Measurements from ENCODE around the gene PCGF1. TPM values are rescaled to one million over a fixed set of nuclear protein-coding genes. Genes with fewer than 3 reads are reported as not detected.

PCGF1 gene
- total and polyA plus RNA-seq, 9 of the 15 experiments (the other 6 are each of a cell fraction or from before 2014, with no cell fraction given): 20.3 to 45.7 (median 29.3) TPM

DNA sequence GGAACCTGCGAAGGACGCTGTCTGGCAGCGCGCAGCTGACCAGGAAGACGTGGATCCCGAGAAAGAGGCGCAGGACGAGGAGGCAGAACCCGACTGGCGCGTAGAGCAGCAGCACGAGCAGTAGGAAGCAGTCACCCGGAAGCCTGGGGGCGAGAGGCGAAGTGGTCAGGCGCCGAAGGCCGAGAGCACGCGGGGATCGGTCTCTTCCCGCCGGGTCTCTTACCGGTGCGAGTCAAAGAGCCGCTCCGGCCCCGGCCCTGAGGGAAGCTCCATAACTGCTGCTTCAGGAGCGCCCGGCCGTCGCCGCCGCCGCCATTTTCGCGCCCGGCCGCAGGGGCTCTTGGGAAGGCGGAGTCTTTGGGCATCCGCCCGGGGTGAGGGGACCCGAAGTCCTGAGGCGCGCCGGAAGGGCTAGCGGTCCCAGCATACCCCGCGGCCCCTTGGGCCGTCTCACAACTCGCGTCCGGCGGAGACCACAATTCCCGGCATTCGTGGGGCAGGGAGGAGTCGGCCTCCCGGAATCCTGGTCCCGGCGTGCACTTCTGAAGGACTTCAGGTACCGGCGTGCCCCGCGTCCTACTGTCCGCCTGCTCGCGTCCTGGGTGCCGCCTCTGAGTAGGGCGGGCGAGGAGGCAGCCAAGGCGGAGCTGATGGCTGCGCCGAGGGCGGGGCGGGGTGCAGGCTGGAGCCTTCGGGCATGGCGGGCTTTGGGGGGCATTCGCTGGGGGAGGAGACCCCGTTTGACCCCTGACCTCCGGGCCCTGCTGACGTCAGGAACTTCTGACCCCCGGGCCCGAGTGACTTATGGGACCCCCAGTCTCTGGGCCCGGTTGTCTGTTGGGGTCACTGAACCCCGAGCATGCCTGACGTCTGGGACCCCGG is 22.1 kb upstream of the PCGF1 start, which contains the start of the genes AUP1 and HTRA2:
TSS of gene AUP1 (minus strand) at position 350 of the 882 bp plus-strand sequence. CDS start at position 273, 77 bp downstream.
TSS of gene HTRA2 (plus strand) at position 577 of the 882 bp plus-strand sequence. CDS start at position 651, 74 bp downstream.
- POLR2A ChIA-PET: interaction anchor here (0.6 to 3.9 kb wide), 20 partner anchors 9 to 379 kb away, joined by 3 to 25 read pairs (median 4); partner anchors contain the start of genes CCDC142, MRPL53 and TTC31
- Histone ChIP-seq H3K9me1 (ENCODE audit: control insufficient read depth, insufficient read depth, low read length) (peaks cover 3% of the 10 kb centered on the region), H3K4me1 (replicated peaks in 1 of 2; ENCODE audit: control insufficient read depth in 2 of 2, insufficient read depth in 2 of 2, low read length in 2 of 2) (peaks cover 28 to 35% of the 10 kb centered on the region in 2 experiments), H3K27me3 (ENCODE audit: control insufficient read depth in 2 of 2, insufficient read depth in 2 of 2, low read length in 2 of 2) (no peaks in the 10 kb centered on the region), H3K9ac (ENCODE audit: insufficient read depth in 1 of 2, low read depth in 2 of 2, low read length in 2 of 2) (peak within 1 kb of the TSS; percentile 95 to 97), H3K27ac (ENCODE audit: extremely low read depth, low read depth, low read length) (peak within 1 kb of the TSS; percentile 94), H4K20me1 (replicated peaks; ENCODE audit: control insufficient read depth, insufficient read depth, low read length) (peaks cover 5% of the 10 kb centered on the region; the same call in 1 of the 2 replicates), H3K9me3 (replicated peaks; ENCODE audit: control insufficient read depth, insufficient read depth, low read depth, low read length) (no peaks in the 10 kb centered on the region), H3K79me2 (ENCODE audit: control insufficient read depth, insufficient read depth, low read length) (peaks cover 52% of the 10 kb centered on the region), H3K4me2 (ENCODE audit: insufficient read depth, low read length) (peak within 1 kb of the TSS; percentile 97), H3K36me3 (ENCODE audit: control insufficient read depth, insufficient read depth, low read length) (peaks cover 65% of the 10 kb centered on the region), H2AFZ (ENCODE audit: low read depth, low read length) (peak within 1 kb of the TSS; percentile 89), H3K4me3 (peak within 1 kb of the TSS; percentile 96)
- FAIRE-seq: peak; percentile 96
- intact Hi-C loops (cut with micrococcal nuclease) (loop anchor here (1.0 to 5.0 kb wide), 6 partner anchors 22 to 277 kb away; partner anchors contain the start of genes CCDC142, DOK1, PCGF1 and TTC31), in situ Hi-C loops (cut with MboI) (no loop called here)
- CTCF ChIA-PET (ENCODE audit: low intra/inter-chr PET ratio): interaction anchor here (0.7 to 1.5 kb wide), 2 partner anchors 58 to 183 kb away, joined by 3 to 4 read pairs; no protein-coding TSS in a partner anchor
- BruUV-seq (replicated peaks): no TSS peak
- peak; percentile 89 to 99 (median 95) for DNase-seq (ENCODE audit: extremely low read depth in 1 of 4, low spot score in 3 of 4)
- peak; percentile 94 for ATAC-seq
- 1% methylated on average over 60 of the region's 87 CpGs for WGBS (ENCODE audit: insufficient coverage, low coverage, missing lambda C conversion rate)
- TF ChIP-seq, protein P1, sequence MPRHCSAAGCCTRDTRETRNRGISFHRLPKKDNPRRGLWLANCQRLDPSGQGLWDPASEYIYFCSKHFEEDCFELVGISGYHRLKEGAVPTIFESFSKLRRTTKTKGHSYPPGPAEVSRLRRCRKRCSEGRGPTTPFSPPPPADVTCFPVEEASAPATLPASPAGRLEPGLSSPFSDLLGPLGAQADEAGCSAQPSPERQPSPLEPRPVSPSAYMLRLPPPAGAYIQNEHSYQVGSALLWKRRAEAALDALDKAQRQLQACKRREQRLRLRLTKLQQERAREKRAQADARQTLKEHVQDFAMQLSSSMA (CRISPR knock-in tag; IDR thresholded peaks at IDR 0.05): no peak
- TF ChIP-seq ZNF143 (CRISPR knock-in tag; IDR thresholded peaks at IDR 0.05): peak; percentile 89
- TF ChIP-seq YBX1 (IDR thresholded peaks at IDR 0.05): no peak
- TF ChIP-seq RBM15 (IDR thresholded peaks at IDR 0.05; ENCODE audit: insufficient read depth, low read length): no peak
- peak; percentile 95 for TF ChIP-seq SUPT5H (IDR thresholded peaks at IDR 0.05)
- TF ChIP-seq HNRNPK (IDR thresholded peaks at IDR 0.05; ENCODE audit: low read depth, low read length, poor library complexity, severe bottlenecking): no peak
- TF ChIP-seq STAG1 (CRISPR knock-in tag; IDR thresholded peaks at IDR 0.05; ENCODE audit: borderline replicate concordance): no peak
- TF ChIP-seq ZNF174 (CRISPR knock-in tag; IDR thresholded peaks at IDR 0.05): no peak
- TF ChIP-seq DPF2 (IDR thresholded peaks at IDR 0.05): no peak
- TF ChIP-seq, protein P2, sequence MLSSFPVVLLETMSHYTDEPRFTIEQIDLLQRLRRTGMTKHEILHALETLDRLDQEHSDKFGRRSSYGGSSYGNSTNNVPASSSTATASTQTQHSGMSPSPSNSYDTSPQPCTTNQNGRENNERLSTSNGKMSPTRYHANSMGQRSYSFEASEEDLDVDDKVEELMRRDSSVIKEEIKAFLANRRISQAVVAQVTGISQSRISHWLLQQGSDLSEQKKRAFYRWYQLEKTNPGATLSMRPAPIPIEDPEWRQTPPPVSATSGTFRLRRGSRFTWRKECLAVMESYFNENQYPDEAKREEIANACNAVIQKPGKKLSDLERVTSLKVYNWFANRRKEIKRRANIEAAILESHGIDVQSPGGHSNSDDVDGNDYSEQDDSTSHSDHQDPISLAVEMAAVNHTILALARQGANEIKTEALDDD (IDR thresholded peaks at IDR 0.05): no peak
- TF ChIP-seq ETV1 (tag; conservative IDR thresholded peaks at IDR 0.05; ENCODE audit: low read depth): peak; percentile 90
- no peak for TF ChIP-seq ZNF165 (CRISPR knock-in tag; IDR thresholded peaks at IDR 0.05; ENCODE audit: borderline replicate concordance)

Data from K562 (cell line).